HT1080 (cell line): Measurements from ENCODE around the gene RPL38. TPM values are rescaled to one million over a fixed set of nuclear protein-coding genes. Genes with fewer than 3 reads are reported as not detected.
"Not testable (repeated sequence)": the region's sequence is repeated elsewhere in the genome, so short reads cannot be mapped to it uniquely, and the experiment has no call there.

ENCODE experiments used
- DNase-seq: peaks from one replicate; pipeline ENCODE4 v3.0.0-alpha.2; 2015; ENCODE audit warnings: low read depth
- total RNA-seq: library from RNA; depleted of rRNA; stranded (reverse); fragments of >200 nt; shearing (Covaris generic); gene quantifications from 2 replicates; pipeline ENCODE4 v1.2.3, GENCODE V29; 2014

Gene RPL38
- total RNA-seq, 1 experiment from 2014 or later = 2,345 TPM

GRCh38 chr17:74182041-74182723 is 21.3 kb upstream of the RPL38 start:
- DNase-seq = no peak

- DNase-seq = no peak
Observed at GRCh38 chr17:74183411-74183810, 20.1 kb upstream of the RPL38 start.

GRCh38 chr17:74185571-74186185 is 17.8 kb upstream of the RPL38 start:
- DNase-seq = no peak

GRCh38 chr17:74186498-74186897 is 17.0 kb upstream of the RPL38 start:
- DNase-seq = no peak

GRCh38 chr17:74187761-74188160 is 15.7 kb upstream of the RPL38 start:
- no peak for DNase-seq

GRCh38 chr17:74188687-74189086 is 14.8 kb upstream of the RPL38 start:
- DNase-seq = not testable (repeated sequence)

- DNase-seq = peak; percentile 56
Observed at GRCh38 chr17:74190154-74190553, 13.3 kb upstream of the RPL38 start.

- DNase-seq = no peak
Observed at GRCh38 chr17:74190807-74191406, 12.6 kb upstream of the RPL38 start.

- peak; percentile 39 for DNase-seq
Observed at GRCh38 chr17:74192950-74193781, 10.3 kb upstream of the RPL38 start.

GRCh38 chr17:74194682-74195081 is 8.8 kb upstream of the RPL38 start:
- no peak for DNase-seq

GRCh38 chr17:74196541-74197317 is 6.7 kb upstream of the RPL38 start:
- no peak for DNase-seq

GRCh38 chr17:74197801-74198200 is 5.7 kb upstream of the RPL38 start:
- no peak for DNase-seq

GRCh38 chr17:74198694-74199093 is 4.8 kb upstream of the RPL38 start:
- DNase-seq = no peak

- peak; percentile 57 for DNase-seq
Observed at GRCh38 chr17:74199306-74200092, 4.0 kb upstream of the RPL38 start.

GRCh38 chr17:74200112-74200511 is 3.4 kb upstream of the RPL38 start:
- DNase-seq = no peak

- no peak for DNase-seq
Observed at GRCh38 chr17:74201250-74201649, 2.2 kb upstream of the RPL38 start.

- DNase-seq = no peak
Observed at GRCh38 chr17:74201948-74202347, 1.5 kb upstream of the RPL38 start.

GRCh38 chr17:74202938-74203337 is 540 bp upstream of the RPL38 start:
- no peak for DNase-seq

GRCh38 chr17:74204474-74204873 is 996 bp downstream of the RPL38 start:
- no peak for DNase-seq

- no peak for DNase-seq
Observed at GRCh38 chr17:74205274-74205673, 1.8 kb downstream of the RPL38 start.
